ENCODE results near the gene CFAP46. TPM values are rescaled to one million over a fixed set of nuclear protein-coding genes. Genes with fewer than 3 reads are reported as not detected.

The CFAP46 gene
- total and polyA plus RNA-seq, 2 experiments from 2014 or later = 3.1 to 5.4 TPM

DNA sequence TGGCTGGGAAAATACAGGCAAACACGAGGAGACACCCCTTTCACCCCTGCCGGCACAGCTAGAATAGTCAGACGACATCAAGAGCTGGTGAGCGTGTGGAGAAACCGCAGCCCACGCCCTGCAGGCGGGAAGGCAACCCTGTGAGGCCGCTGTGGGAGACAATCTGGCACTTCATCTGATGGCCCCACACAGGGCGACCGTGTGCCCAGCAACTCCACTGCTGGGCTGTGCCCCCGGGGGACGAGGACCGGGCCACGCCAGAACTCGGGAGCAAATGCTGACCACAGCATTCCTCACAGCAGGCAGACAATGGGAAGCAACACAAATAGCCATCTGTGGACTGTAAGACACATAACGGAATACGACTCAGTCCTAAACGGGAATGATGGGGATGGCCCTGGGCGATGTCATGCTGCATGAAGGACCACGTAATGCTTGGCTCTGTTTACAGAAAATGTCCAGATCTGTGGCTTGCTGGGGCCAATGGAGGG is 58.9 kb downstream of the CFAP46 start:
- H3K27ac Mint-ChIP-seq = no peak overlapping the region
- H3K79me2 ChIP-seq (replicated peaks; ENCODE audit: insufficient read depth) = no peaks in the 10 kb centered on the region
- no peak overlapping the region for H3K4me3 Mint-ChIP-seq
- no peaks in the 10 kb centered on the region for H3K36me3 ChIP-seq (ENCODE audit: insufficient read depth)
- H3K4me1 ChIP-seq (ENCODE audit: insufficient read depth) = no peaks in the 10 kb centered on the region
- H3K4me1 Mint-ChIP-seq = peaks cover 10% of the 10 kb centered on the region
- no peaks in the 10 kb centered on the region for H3F3A ChIP-seq (replicated peaks; ENCODE audit: low read depth)
- H3K27me3 ChIP-seq (ENCODE audit: insufficient read depth) = no peaks in the 10 kb centered on the region
- TF ChIP-seq EZH2 (IDR thresholded peaks at IDR 0.05; ENCODE audit: low read depth, unreplicated experiment) (no peak), ZNF331 (CRISPR knock-in tag; IDR thresholded peaks at IDR 0.05; ENCODE audit: low read depth) (no peak), JUNB (IDR thresholded peaks at IDR 0.05; ENCODE audit: unreplicated experiment) (no peak), REST (IDR thresholded peaks at IDR 0.05; ENCODE audit: unreplicated experiment) (no peak), CREB1 (CRISPR knock-in tag; IDR thresholded peaks at IDR 0.05; ENCODE audit: low read depth) (no peak), ZNF462 (CRISPR knock-in tag; IDR thresholded peaks at IDR 0.05) (no peak), ETS1 (IDR thresholded peaks at IDR 0.05) (no peak), EZH2phosphoT487 (IDR thresholded peaks at IDR 0.05; ENCODE audit: unreplicated experiment) (no peak), STAT1 (IDR thresholded peaks at IDR 0.05; ENCODE audit: unreplicated experiment) (no peak), ZNF114 (CRISPR knock-in tag; IDR thresholded peaks at IDR 0.05) (no peak), NANOG (IDR thresholded peaks at IDR 0.05; ENCODE audit: borderline replicate concordance) (no peak), POLR2AphosphoS5 (IDR thresholded peaks at IDR 0.05; ENCODE audit: low read depth) (no peak)
- TF ChIP-seq, protein P1, sequence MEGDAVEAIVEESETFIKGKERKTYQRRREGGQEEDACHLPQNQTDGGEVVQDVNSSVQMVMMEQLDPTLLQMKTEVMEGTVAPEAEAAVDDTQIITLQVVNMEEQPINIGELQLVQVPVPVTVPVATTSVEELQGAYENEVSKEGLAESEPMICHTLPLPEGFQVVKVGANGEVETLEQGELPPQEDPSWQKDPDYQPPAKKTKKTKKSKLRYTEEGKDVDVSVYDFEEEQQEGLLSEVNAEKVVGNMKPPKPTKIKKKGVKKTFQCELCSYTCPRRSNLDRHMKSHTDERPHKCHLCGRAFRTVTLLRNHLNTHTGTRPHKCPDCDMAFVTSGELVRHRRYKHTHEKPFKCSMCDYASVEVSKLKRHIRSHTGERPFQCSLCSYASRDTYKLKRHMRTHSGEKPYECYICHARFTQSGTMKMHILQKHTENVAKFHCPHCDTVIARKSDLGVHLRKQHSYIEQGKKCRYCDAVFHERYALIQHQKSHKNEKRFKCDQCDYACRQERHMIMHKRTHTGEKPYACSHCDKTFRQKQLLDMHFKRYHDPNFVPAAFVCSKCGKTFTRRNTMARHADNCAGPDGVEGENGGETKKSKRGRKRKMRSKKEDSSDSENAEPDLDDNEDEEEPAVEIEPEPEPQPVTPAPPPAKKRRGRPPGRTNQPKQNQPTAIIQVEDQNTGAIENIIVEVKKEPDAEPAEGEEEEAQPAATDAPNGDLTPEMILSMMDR (conservative IDR thresholded peaks at IDR 0.05; ENCODE audit: low read depth in 2 of 2) = no peak
- ATAC-seq (no peak), DNase-seq (ENCODE audit: low spot score) (no peak)
- H3K36me3 Mint-ChIP-seq (ENCODE audit: low read depth) = no peaks in the 10 kb centered on the region
- H2AFZ ChIP-seq = no peak overlapping the region
- no peaks in the 10 kb centered on the region for H3K9me2 ChIP-seq (ENCODE audit: insufficient read depth)
- H3K27ac ChIP-seq (ENCODE audit: low read depth) = no peak overlapping the region
- H4K20me1 ChIP-seq (replicated peaks; ENCODE audit: insufficient read depth) = no peaks in the 10 kb centered on the region
- no peak overlapping the region for H3K4me2 ChIP-seq
- H3K4me3 ChIP-seq = no peak overlapping the region
- 0 out of 3 replicates have a peak, but pooled peaks cover 2% of the 10 kb centered on the region for H3K9me3 Mint-ChIP-seq
- peaks cover 22% of the 10 kb centered on the region for H3K27me3 Mint-ChIP-seq (ENCODE audit: insufficient read depth, low read depth, poor library complexity)
